Testis (tissue), 3 donors: ENCODE measurements around the gene TBC1D4. TPM values are rescaled to one million over a fixed set of nuclear protein-coding genes. Genes with fewer than 3 reads are reported as not detected.
"Not testable (repeated sequence)": the region's sequence is repeated elsewhere in the genome, so short reads cannot be mapped to it uniquely, and the experiment has no call there.

Source experiments
- DNase-seq: peaks from one replicate; pipeline ENCODE4 v3.0.0-alpha.2; 2019
- H3K27ac ChIP-seq, 2 donors: fragments of 200-600 bp; sonication (generic); one replicate each; pipeline ENCODE4 v1.5.1; 2019
- H3K27me3 ChIP-seq: fragments of 200-600 bp; sonication (generic); one replicate; pipeline ENCODE4 v1.5.1; 2019
- H3K36me3 ChIP-seq: fragments of 200-600 bp; sonication (generic); one replicate; pipeline ENCODE4 v1.5.1; 2017; ENCODE audit warnings: low read depth; ENCODE audit errors: missing control alignments
- H3K4me1 ChIP-seq: fragments of 200-600 bp; sonication (generic); one replicate; pipeline ENCODE4 v1.5.1; 2019
- H3K4me3 ChIP-seq, 2 donors: fragments of 200-600 bp; sonication (generic); one replicate each; pipeline ENCODE4 v1.5.1; 2017 to 2019
- H3K9me3 ChIP-seq: fragments of 200-600 bp; sonication (generic); one replicate; pipeline ENCODE4 v1.5.1; 2017
- CTCF ChIP-seq, 3 experiments: fragments of 450-650 bp in 2 of 3; fragments of 200-600 bp in 1 of 3; sonication (generic) in 1 of 3; IDR thresholded peaks; one replicate each; pipeline ENCODE4 v1.5.1; 2016 to 2019; ENCODE audit warnings: antibody characterized with exemption in 3 of 3, mild to moderate bottlenecking in 2 of 3, moderate library complexity in 1 of 3
- POLR2A ChIP-seq: fragments of 450-650 bp; IDR thresholded peaks from one replicate; pipeline ENCODE4 v1.6.1; 2017; ENCODE audit warnings: antibody characterized with exemption, mild to moderate bottlenecking, moderate library complexity
- WGBS, 2 donors: methylation state at CpG; one replicate each; pipeline ENCODE4 v1.1.5; 2018; 5-methylcytosine and 5-hydroxymethylcytosine counted together
- intact Hi-C: fragments of 100-400 bp; cut with DNase I; formaldehyde crosslinking; loops from one replicate; pipeline ENCODE4 v1.15.1; 2023; ENCODE audit warnings: low total_unique reads
- polyA plus RNA-seq: library from polyadenylated mRNA; stranded (reverse); fragments of 350-450 nt; fragmentation: Illumina TruSeq; extraction: RNeasy Lipid Tissue Mini Kit (QIAGEN cat#74804); gene quantifications from one replicate; pipeline ENCODE4 v1.2.3, GENCODE V29; 2014; ENCODE audit warnings: low read depth, low replicate concordance; ENCODE audit not compliant: insufficient read depth
- total RNA-seq, 2 donors: library from RNA; depleted of rRNA; stranded (reverse); fragments of >200 nt; gene quantifications; one replicate each; pipeline ENCODE4 v1.2.3, GENCODE V29; 2016

The TBC1D4 gene
- total and polyA plus RNA-seq, 3 donors from 2014 or later: 12.7 to 23.5 (median 20.4) TPM

- 83 to 90% methylated on average over 2 of the region's 2 CpGs for WGBS, 2 donors
- Histone ChIP-seq H3K4me3 (no peak overlapping the region), H3K4me1 (no peaks in the 10 kb centered on the region), H3K36me3 (no peaks in the 10 kb centered on the region), H3K27ac (no peak overlapping the region), H3K9me3 (no peaks in the 10 kb centered on the region), H3K27me3 (no peaks in the 10 kb centered on the region)
- intact Hi-C loops: no loop called here
- DNase-seq: no peak
- TF ChIP-seq POLR2A (no peak), CTCF (IDR thresholded peaks at IDR 0.05) (no peak)
These were observed 169.0 kb downstream of the TBC1D4 start for GRCh38 chr13:75312884-75313520.

GRCh38 chr13:75309981-75310580 lies 171.9 kb downstream of the TBC1D4 start:
- peaks cover 13% of the 10 kb centered on the region for H3K4me1 ChIP-seq
- H3K27me3 ChIP-seq: no peaks in the 10 kb centered on the region
- TF ChIP-seq CTCF (IDR thresholded peaks at IDR 0.05) (no peak), POLR2A (no peak)
- no peaks in the 10 kb centered on the region for H3K9me3 ChIP-seq
- intact Hi-C loops: no loop called here
- H3K27ac ChIP-seq: no peak overlapping the region
- no peak overlapping the region for H3K4me3 ChIP-seq
- DNase-seq: no peak
- H3K36me3 ChIP-seq: no peaks in the 10 kb centered on the region
- 91 to 92% methylated on average over 8 of the region's 8 CpGs for WGBS, 2 donors

GRCh38 chr13:75308222-75308621 lies 173.7 kb downstream of the TBC1D4 start:
- H3K4me1 ChIP-seq: peaks cover 31% of the 10 kb centered on the region
- 96 to 97% methylated on average over 2 of the region's 2 CpGs for WGBS, 2 donors
- intact Hi-C loops: no loop called here
- H3K4me3 ChIP-seq: no peak overlapping the region
- H3K27ac ChIP-seq: no peak overlapping the region
- H3K27me3 ChIP-seq: no peaks in the 10 kb centered on the region
- no peak for DNase-seq
- TF ChIP-seq POLR2A: no peak
- TF ChIP-seq CTCF (IDR thresholded peaks at IDR 0.05): no peak
- H3K9me3 ChIP-seq: no peaks in the 10 kb centered on the region
- H3K36me3 ChIP-seq: no peaks in the 10 kb centered on the region

- DNase-seq: no peak
- Histone ChIP-seq H3K4me1 (peaks cover 39% of the 10 kb centered on the region), H3K27ac (no peak overlapping the region), H3K9me3 (no peaks in the 10 kb centered on the region), H3K4me3 (no peak overlapping the region), H3K27me3 (no peaks in the 10 kb centered on the region), H3K36me3 (no peaks in the 10 kb centered on the region)
- no peak for TF ChIP-seq POLR2A
- TF ChIP-seq CTCF (IDR thresholded peaks at IDR 0.05): no peak
- intact Hi-C loops: no loop called here
- WGBS, 2 donors: 51 to 56% methylated on average over 6 of the region's 6 CpGs
These were observed 174.5 kb downstream of the TBC1D4 start for GRCh38 chr13:75307370-75307949.

GRCh38 chr13:75306967-75307366 lies 175.0 kb downstream of the TBC1D4 start:
- H3K4me3 ChIP-seq, H3K36me3 ChIP-seq, H3K27ac ChIP-seq, intact Hi-C loops, H3K27me3 ChIP-seq, H3K9me3 ChIP-seq, DNase-seq: not testable (repeated sequence)
- H3K4me1 ChIP-seq: peaks cover 41% of the 10 kb centered on the region
- WGBS, 2 donors: 100% methylated on average over 1 of the region's 1 CpG
